GM20000 (cell line): ENCODE measurements around the gene CCDC183.

Experiments
- DNase-seq: peaks from one replicate; pipeline ENCODE4 v3.0.0; 2012; ENCODE audit warnings: low spot score
- TF ChIP-seq, protein P1 (sequence below): IDR thresholded peaks from 2 replicates; pipeline ENCODE4 v1.5.1; 2012; ENCODE audit warnings: mild to moderate bottlenecking, control low read depth; ENCODE audit errors: extremely low read depth, missing control alignments

Gene CCDC183

DNA sequence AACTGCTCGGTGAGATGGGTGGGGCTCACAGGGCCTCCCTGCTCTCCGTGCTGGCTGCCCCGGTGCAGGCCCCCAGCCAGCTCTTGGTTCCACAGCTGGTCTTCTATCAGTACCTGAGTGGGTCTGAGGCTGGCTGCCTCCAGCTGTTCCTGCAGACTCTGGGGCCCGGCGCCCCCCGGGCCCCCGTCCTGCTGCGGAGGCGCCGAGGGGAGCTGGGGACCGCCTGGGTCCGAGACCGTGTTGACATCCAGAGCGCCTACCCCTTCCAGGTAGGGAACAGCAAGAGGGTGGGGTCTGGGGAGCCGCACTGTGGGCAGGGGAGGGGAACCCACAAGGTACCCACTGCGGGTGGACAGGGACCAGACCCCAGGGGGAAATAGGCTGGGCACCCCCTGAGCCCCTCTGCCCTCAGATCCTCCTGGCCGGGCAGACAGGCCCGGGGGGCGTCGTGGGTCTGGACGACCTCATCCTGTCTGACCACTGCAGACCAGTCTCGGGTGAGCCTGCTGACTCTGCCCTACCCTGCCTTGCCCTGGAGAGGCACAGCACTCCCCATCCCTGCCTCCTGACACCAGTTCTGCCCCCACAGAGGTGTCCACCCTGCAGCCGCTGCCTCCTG, 58.8 kb downstream of the CCDC183 start:
- no peak for DNase-seq
- TF ChIP-seq, protein P1, sequence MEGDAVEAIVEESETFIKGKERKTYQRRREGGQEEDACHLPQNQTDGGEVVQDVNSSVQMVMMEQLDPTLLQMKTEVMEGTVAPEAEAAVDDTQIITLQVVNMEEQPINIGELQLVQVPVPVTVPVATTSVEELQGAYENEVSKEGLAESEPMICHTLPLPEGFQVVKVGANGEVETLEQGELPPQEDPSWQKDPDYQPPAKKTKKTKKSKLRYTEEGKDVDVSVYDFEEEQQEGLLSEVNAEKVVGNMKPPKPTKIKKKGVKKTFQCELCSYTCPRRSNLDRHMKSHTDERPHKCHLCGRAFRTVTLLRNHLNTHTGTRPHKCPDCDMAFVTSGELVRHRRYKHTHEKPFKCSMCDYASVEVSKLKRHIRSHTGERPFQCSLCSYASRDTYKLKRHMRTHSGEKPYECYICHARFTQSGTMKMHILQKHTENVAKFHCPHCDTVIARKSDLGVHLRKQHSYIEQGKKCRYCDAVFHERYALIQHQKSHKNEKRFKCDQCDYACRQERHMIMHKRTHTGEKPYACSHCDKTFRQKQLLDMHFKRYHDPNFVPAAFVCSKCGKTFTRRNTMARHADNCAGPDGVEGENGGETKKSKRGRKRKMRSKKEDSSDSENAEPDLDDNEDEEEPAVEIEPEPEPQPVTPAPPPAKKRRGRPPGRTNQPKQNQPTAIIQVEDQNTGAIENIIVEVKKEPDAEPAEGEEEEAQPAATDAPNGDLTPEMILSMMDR = no peak

DNA sequence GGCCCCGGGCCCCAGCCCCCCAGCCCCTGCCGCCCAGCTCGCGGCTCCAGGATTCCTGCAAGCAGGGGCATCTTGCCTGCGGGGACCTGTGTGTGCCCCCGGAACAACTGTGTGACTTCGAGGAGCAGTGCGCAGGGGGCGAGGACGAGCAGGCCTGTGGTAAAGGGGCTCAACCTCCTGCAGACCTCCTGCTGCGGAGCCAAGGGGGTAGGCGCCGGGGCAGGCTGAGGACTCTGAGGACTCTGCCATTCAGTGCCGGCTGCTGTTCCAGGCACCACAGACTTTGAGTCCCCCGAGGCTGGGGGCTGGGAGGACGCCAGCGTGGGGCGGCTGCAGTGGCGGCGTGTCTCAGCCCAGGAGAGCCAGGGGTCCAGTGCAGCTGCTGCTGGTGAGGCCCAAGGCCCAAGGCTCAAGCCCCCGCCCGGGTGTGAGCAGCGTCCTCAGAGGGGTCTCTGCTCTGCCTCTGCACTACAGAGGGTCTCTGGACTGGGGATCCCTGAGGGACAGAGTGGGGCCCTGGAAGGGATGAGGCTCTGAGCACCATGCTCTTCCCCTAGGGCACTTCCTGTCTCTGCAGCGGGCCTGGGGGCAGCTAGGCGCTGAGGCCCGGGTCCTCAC, 59.4 kb downstream of the CCDC183 start:
- DNase-seq = no peak
- TF ChIP-seq, protein P1 = no peak

DNA sequence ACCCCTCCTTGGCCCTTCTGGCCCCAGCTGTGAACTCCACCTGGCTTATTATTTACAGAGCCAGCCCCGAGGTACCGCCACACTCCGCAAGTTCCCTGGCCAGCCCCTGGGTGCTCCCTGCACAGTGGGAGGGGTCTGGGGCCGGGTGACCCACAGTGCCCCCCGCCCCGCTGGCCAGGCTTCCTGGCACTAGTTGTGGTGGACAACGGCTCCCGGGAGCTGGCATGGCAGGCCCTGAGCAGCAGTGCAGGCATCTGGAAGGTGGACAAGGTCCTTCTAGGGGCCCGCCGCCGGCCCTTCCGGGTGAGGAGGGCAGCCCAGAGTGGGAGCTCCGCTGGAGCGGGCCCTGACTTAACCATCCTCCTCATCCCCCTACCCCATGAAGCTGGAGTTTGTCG, 59.9 kb downstream of the CCDC183 start:
- TF ChIP-seq, protein P1 = no peak
- DNase-seq = no peak

DNA sequence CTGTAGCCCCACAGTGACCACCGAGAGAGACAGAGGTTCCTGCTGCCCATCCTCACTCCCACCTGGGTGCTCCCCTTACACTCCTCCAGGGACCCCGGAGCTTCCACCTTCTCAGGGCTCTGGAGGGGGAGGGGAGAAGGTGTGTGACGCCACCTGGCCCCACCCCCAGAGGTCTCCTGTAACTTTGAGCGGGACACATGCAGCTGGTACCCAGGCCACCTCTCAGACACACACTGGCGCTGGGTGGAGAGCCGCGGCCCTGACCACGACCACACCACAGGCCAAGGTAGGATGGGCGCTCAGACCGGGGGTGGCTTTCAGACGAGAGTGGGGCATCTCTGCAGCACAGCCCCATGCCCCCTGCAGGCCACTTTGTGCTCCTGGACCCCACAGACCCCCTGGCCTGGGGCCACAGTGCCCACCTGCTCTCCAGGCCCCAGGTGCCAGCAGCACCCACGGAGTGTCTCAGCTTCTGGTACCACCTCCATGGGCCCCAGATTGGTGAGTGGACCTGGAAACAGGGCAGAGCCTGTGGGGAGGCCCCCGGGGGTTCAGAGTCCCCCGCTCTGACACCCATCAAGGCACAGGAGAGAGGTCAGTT, 60.5 kb downstream of the CCDC183 start:
- DNase-seq = no peak

DNA sequence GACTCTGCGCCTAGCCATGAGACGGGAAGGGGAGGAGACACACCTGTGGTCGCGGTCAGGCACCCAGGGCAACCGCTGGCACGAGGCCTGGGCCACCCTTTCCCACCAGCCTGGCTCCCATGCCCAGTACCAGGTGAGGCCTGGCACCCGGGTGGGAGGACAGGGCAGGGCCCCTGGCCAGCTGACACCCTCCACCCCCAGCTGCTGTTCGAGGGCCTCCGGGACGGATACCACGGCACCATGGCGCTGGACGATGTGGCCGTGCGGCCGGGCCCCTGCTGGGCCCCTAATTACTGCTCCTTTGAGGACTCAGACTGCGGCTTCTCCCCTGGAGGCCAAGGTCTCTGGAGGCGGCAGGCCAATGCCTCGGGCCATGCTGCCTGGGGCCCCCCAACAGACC, 61.0 kb downstream of the CCDC183 start:
- TF ChIP-seq, protein P1 = no peak
- no peak for DNase-seq

More for the DNA sequence above, 60.5 kb downstream of the CCDC183 start:
- TF ChIP-seq, protein P1 = no peak
